ENCODE results near the gene AGBL1.

GRCh38 chr15:86040356-86041033, 39.2 kb upstream of the AGBL1 start:
- no peak for TF ChIP-seq EP300 (IDR thresholded peaks at IDR 0.05)
- TF ChIP-seq CTCF (IDR thresholded peaks at IDR 0.05): no peak
